Stimulated activated CD4-positive, alpha-beta T cell treated with anti-CD3 and anti-CD28 coated beads, TNF-alpha, amount 100 ng/mL, for 1 hour (primary cell): ENCODE results near the gene EPHB4.

ENCODE experiments used
- DNase-seq, 3 donors: peaks; one replicate each; pipeline ENCODE4 v3.0.0-alpha.2; 2020; ENCODE audit warnings: low read depth in 3 of 3, low spot score in 1 of 3

Gene EPHB4

GRCh38 chr7:100854146-100854895, 27.0 kb upstream of the EPHB4 start:
- no peak for DNase-seq

- peak; percentile 45 to 77 (median 62) for DNase-seq
Observed at GRCh38 chr7:100852048-100852872, 24.9 kb upstream of the EPHB4 start, which contains the start of gene SLC12A9. SLC12A9 (plus strand) TSS chr7:100852713; CDS start chr7:100854198, 1,485 bp downstream.

GRCh38 chr7:100847360-100847759, 20.0 kb upstream of the EPHB4 start:
- DNase-seq: no peak

- no peak for DNase-seq
Observed at GRCh38 chr7:100840470-100841100, 13.3 kb upstream of the EPHB4 start.

GRCh38 chr7:100839361-100839760, 12.0 kb upstream of the EPHB4 start:
- no peak for DNase-seq

- DNase-seq: peak; percentile 38 to 67 (median 62)
Observed at GRCh38 chr7:100837099-100837836, 9.9 kb upstream of the EPHB4 start.

- DNase-seq: no peak
Observed at GRCh38 chr7:100836812-100837098, 9.4 kb upstream of the EPHB4 start.

- no peak for DNase-seq
Observed at GRCh38 chr7:100835903-100836811, 8.8 kb upstream of the EPHB4 start.

GRCh38 chr7:100832281-100832633, 4.9 kb upstream of the EPHB4 start:
- no peak for DNase-seq

- DNase-seq: no peak
Observed at GRCh38 chr7:100830396-100830795, 3.1 kb upstream of the EPHB4 start.

- no peak for DNase-seq
Observed at GRCh38 chr7:100829150-100829716, 1.9 kb upstream of the EPHB4 start.

- no peak for DNase-seq
Observed at GRCh38 chr7:100826514-100827329, 601 bp downstream of the EPHB4 start.

- no peak for DNase-seq
Observed at GRCh38 chr7:100825751-100826513, 1.4 kb downstream of the EPHB4 start.

GRCh38 chr7:100825215-100825671, 2.1 kb downstream of the EPHB4 start:
- DNase-seq: no peak

GRCh38 chr7:100824499-100825214, 2.7 kb downstream of the EPHB4 start:
- no peak for DNase-seq

GRCh38 chr7:100823534-100823933, 3.8 kb downstream of the EPHB4 start:
- DNase-seq: no peak

GRCh38 chr7:100823140-100823525, 4.2 kb downstream of the EPHB4 start:
- DNase-seq: no peak
